H1 (cell line): Measurements from ENCODE around the gene TADA1. TPM values are rescaled to one million over a fixed set of nuclear protein-coding genes. Genes with fewer than 3 reads are reported as not detected.

Experiments
- JUN ChIP-seq: IDR thresholded peaks from 2 replicates; pipeline ENCODE4 v1.6.1; 2011; ENCODE audit warnings: low read depth, mild to moderate bottlenecking, improper control_type of control experiment, low read length
- RFX5 ChIP-seq: IDR thresholded peaks from 2 replicates; pipeline ENCODE4 v1.6.1; 2011; ENCODE audit warnings: low read depth, low read length, improper control_type of control experiment, borderline replicate concordance
- polyA plus RNA-seq, 7 experiments: library from polyadenylated mRNA; depleted of rRNA in 3 of 7; stranded (reverse) in 5 of 7; unstranded in 2 of 7; fragments of >200 nt in 5 of 7; fragments of 200-250 nt in 2 of 7; gene quantifications; 1 replicate in 5 of 7; 2 replicates in 1 of 7; 4 replicates in 1 of 7; pipeline versions ENCODE4 v1.2.1 to v1.2.3, GENCODE V29; 2011 to 2013; ENCODE audit warnings: missing spikeins in 2 of 7, mixed read lengths in 2 of 7
- total RNA-seq: library from RNA; stranded (reverse); fragmentation: NEBNext Ultra II Directional; extraction: Animal tissue kit (Norgen Biotek cat#: 25700); gene quantifications from 2 replicates; pipeline ENCODE4 v1.2.1, GENCODE V29; 2021
- TF ChIP-seq, protein P1 (sequence below): fragments of 300-600 bp; sonication (generic); IDR thresholded peaks from 2 replicates; pipeline ENCODE4 v1.7.1; 2012; ENCODE audit warnings: low read length, moderate library complexity, mild to moderate bottlenecking, inconsistent platforms; ENCODE audit not compliant: insufficient replicate concordance

Gene TADA1
- total and polyA plus RNA-seq, 2 of the 8 experiments (the other 6 are each of a cell fraction or from before 2014, with no cell fraction given), result 21.1 to 23.6 TPM

GRCh38 chr1:166868639-166869038, 7.4 kb downstream of the TADA1 start (continued):
- TF ChIP-seq, protein P1, sequence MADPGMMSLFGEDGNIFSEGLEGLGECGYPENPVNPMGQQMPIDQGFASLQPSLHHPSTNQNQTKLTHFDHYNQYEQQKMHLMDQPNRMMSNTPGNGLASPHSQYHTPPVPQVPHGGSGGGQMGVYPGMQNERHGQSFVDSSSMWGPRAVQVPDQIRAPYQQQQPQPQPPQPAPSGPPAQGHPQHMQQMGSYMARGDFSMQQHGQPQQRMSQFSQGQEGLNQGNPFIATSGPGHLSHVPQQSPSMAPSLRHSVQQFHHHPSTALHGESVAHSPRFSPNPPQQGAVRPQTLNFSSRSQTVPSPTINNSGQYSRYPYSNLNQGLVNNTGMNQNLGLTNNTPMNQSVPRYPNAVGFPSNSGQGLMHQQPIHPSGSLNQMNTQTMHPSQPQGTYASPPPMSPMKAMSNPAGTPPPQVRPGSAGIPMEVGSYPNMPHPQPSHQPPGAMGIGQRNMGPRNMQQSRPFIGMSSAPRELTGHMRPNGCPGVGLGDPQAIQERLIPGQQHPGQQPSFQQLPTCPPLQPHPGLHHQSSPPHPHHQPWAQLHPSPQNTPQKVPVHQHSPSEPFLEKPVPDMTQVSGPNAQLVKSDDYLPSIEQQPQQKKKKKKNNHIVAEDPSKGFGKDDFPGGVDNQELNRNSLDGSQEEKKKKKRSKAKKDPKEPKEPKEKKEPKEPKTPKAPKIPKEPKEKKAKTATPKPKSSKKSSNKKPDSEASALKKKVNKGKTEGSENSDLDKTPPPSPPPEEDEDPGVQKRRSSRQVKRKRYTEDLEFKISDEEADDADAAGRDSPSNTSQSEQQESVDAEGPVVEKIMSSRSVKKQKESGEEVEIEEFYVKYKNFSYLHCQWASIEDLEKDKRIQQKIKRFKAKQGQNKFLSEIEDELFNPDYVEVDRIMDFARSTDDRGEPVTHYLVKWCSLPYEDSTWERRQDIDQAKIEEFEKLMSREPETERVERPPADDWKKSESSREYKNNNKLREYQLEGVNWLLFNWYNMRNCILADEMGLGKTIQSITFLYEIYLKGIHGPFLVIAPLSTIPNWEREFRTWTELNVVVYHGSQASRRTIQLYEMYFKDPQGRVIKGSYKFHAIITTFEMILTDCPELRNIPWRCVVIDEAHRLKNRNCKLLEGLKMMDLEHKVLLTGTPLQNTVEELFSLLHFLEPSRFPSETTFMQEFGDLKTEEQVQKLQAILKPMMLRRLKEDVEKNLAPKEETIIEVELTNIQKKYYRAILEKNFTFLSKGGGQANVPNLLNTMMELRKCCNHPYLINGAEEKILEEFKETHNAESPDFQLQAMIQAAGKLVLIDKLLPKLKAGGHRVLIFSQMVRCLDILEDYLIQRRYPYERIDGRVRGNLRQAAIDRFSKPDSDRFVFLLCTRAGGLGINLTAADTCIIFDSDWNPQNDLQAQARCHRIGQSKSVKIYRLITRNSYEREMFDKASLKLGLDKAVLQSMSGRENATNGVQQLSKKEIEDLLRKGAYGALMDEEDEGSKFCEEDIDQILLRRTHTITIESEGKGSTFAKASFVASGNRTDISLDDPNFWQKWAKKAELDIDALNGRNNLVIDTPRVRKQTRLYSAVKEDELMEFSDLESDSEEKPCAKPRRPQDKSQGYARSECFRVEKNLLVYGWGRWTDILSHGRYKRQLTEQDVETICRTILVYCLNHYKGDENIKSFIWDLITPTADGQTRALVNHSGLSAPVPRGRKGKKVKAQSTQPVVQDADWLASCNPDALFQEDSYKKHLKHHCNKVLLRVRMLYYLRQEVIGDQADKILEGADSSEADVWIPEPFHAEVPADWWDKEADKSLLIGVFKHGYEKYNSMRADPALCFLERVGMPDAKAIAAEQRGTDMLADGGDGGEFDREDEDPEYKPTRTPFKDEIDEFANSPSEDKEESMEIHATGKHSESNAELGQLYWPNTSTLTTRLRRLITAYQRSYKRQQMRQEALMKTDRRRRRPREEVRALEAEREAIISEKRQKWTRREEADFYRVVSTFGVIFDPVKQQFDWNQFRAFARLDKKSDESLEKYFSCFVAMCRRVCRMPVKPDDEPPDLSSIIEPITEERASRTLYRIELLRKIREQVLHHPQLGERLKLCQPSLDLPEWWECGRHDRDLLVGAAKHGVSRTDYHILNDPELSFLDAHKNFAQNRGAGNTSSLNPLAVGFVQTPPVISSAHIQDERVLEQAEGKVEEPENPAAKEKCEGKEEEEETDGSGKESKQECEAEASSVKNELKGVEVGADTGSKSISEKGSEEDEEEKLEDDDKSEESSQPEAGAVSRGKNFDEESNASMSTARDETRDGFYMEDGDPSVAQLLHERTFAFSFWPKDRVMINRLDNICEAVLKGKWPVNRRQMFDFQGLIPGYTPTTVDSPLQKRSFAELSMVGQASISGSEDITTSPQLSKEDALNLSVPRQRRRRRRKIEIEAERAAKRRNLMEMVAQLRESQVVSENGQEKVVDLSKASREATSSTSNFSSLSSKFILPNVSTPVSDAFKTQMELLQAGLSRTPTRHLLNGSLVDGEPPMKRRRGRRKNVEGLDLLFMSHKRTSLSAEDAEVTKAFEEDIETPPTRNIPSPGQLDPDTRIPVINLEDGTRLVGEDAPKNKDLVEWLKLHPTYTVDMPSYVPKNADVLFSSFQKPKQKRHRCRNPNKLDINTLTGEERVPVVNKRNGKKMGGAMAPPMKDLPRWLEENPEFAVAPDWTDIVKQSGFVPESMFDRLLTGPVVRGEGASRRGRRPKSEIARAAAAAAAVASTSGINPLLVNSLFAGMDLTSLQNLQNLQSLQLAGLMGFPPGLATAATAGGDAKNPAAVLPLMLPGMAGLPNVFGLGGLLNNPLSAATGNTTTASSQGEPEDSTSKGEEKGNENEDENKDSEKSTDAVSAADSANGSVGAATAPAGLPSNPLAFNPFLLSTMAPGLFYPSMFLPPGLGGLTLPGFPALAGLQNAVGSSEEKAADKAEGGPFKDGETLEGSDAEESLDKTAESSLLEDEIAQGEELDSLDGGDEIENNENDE, result no peak
- TF ChIP-seq JUN, result no peak
- TF ChIP-seq RFX5, result no peak
